Ovary (tissue), 9 donors: Measurements from ENCODE around the gene SND1. TPM values are rescaled to one million over a fixed set of nuclear protein-coding genes. Genes with fewer than 3 reads are reported as not detected.

ENCODE experiments used
- DNase-seq, 5 donors: peaks; one replicate each; pipeline ENCODE4 v3.0.0-alpha.2; 2019 to 2020
- H3K27ac ChIP-seq, 2 donors: fragments of 200-600 bp; one replicate each; pipeline versions ENCODE4 v1.5.1 to v1.8.0; 2019 to 2022
- H3K27me3 ChIP-seq: fragments of 200-600 bp; one replicate; pipeline ENCODE4 v1.8.0; 2022
- H3K36me3 ChIP-seq: fragments of 200-600 bp; sonication (generic); one replicate; pipeline ENCODE4 v1.5.1; 2019
- H3K4me1 ChIP-seq: one replicate; pipeline ENCODE4 v1.8.1; 2013; ENCODE audit warnings: mild to moderate bottlenecking, moderate library complexity; ENCODE audit not compliant: insufficient read depth
- H3K4me3 ChIP-seq: fragments of 200-600 bp; sonication (generic); one replicate; pipeline ENCODE4 v1.5.1; 2017
- H3K9me3 ChIP-seq, 2 donors: fragments of 200-600 bp in 1 of 2; sonication (generic) in 1 of 2; one replicate each; pipeline versions ENCODE4 v1.5.1 to v1.8.1; 2013 to 2019; ENCODE audit warnings: mild to moderate bottlenecking in 1 of 2, moderate library complexity in 1 of 2
- EP300 ChIP-seq: sonication (generic); formaldehyde crosslinking; IDR thresholded peaks from one replicate; pipeline ENCODE4 v1.6.1; 2017; ENCODE audit warnings: antibody characterized with exemption
- POLR2A ChIP-seq: fragments of 450-650 bp; IDR thresholded peaks from one replicate; pipeline ENCODE4 v1.6.1; 2017; ENCODE audit warnings: antibody characterized with exemption, mild to moderate bottlenecking, moderate library complexity
- WGBS, 3 donors: extraction: QIAGEN DNeasy Blood & Tissue Kit in 1 of 3; methylation state at CpG; one replicate each; pipeline versions ENCODE4 v1.1.5 to v1.1.7; 2013 to 2017; 5-methylcytosine and 5-hydroxymethylcytosine counted together
- intact Hi-C, 4 donors: fragments of 100-400 bp; cut with DNase I; formaldehyde crosslinking; loops; one replicate each; pipeline versions ENCODE4 v1.11.0 to v1.15.1; 2022 to 2023
- polyA plus RNA-seq, 2 donors: library from polyadenylated mRNA; stranded (reverse); fragments of 200-250 nt in 1 of 2; fragments of 350-450 nt in 1 of 2; fragmentation: Illumina TruSeq in 1 of 2; extraction: RNeasy Lipid Tissue Mini Kit (QIAGEN cat#74804) in 1 of 2; gene quantifications; one replicate each; pipeline ENCODE4 v1.2.3, GENCODE V29; 2013 to 2014
- total RNA-seq, 7 donors: library from RNA; depleted of rRNA in 2 of 7; stranded (reverse); fragments of >200 nt in 2 of 7; fragmentation: NEBNext Ultra II Directional in 3 of 7; extraction: Animal tissue kit (Norgen Biotek cat#: 25700) in 3 of 7; gene quantifications; one replicate each; pipeline versions ENCODE4 v1.1.0 to v1.2.4, GENCODE V29; 2016 to 2023
- TF ChIP-seq, protein P1 (sequence below), 3 donors: fragments of 450-650 bp in 2 of 3; fragments of 200-600 bp in 1 of 3; IDR thresholded peaks; one replicate each; pipeline versions ENCODE4 v1.5.1 to v1.8.0; 2016 to 2022; ENCODE audit warnings: antibody characterized with exemption in 3 of 3, mild to moderate bottlenecking in 1 of 3
- donor health status: DM: no; HTN: no; CAD: no; lungs with moderate emphysema.
- donor health status: DM: no; HTN: no; CAD: no.
- donor health status: Bipolar disorder and iron deficiency.
- donor health status: DM: yes; HTN: yes; CAD: no.
- donor health status: DM: no; HTN: no; CAD: no.
- donor health status: DM: yes; HTN: yes; CAD: no.

The SND1 gene
- total and polyA plus RNA-seq, 9 donors: 91.4 to 297 (median 182) TPM

- TF ChIP-seq, protein P1, sequence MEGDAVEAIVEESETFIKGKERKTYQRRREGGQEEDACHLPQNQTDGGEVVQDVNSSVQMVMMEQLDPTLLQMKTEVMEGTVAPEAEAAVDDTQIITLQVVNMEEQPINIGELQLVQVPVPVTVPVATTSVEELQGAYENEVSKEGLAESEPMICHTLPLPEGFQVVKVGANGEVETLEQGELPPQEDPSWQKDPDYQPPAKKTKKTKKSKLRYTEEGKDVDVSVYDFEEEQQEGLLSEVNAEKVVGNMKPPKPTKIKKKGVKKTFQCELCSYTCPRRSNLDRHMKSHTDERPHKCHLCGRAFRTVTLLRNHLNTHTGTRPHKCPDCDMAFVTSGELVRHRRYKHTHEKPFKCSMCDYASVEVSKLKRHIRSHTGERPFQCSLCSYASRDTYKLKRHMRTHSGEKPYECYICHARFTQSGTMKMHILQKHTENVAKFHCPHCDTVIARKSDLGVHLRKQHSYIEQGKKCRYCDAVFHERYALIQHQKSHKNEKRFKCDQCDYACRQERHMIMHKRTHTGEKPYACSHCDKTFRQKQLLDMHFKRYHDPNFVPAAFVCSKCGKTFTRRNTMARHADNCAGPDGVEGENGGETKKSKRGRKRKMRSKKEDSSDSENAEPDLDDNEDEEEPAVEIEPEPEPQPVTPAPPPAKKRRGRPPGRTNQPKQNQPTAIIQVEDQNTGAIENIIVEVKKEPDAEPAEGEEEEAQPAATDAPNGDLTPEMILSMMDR (IDR thresholded peaks at IDR 0.05): no peak
- TF ChIP-seq EP300: no peak
- TF ChIP-seq POLR2A: no peak
- Histone ChIP-seq H3K4me3 (no peak overlapping the region), H3K36me3 (no peaks in the 10 kb centered on the region), H3K27me3 (no peaks in the 10 kb centered on the region), H3K9me3 (no peaks in the 10 kb centered on the region), H3K27ac (peak overlapping the region in 1 of 2 donors; percentile 54), H3K4me1 (peaks cover 18% of the 10 kb centered on the region)
- 5 to 16% (median 10%) methylated on average over 3 of the region's 3 CpGs for WGBS, 3 donors
- intact Hi-C loops: loop anchor here in 1 of 4 donors (5.0 kb wide), 1 partner anchor 123 kb away; no protein-coding TSS in a partner anchor
- peak in 1 of 5 donors; percentile 29 for DNase-seq
Observed at GRCh38 chr7:127995156-127995880, 343.3 kb downstream of the SND1 start.

- Histone ChIP-seq H3K36me3 (no peaks in the 10 kb centered on the region), H3K4me1 (peaks cover 22% of the 10 kb centered on the region), H3K27ac (peak overlapping the region in 1 of 2 donors; percentile 54), H3K4me3 (no peak overlapping the region), H3K27me3 (no peaks in the 10 kb centered on the region), H3K9me3 (no peaks in the 10 kb centered on the region)
- intact Hi-C loops: loop anchor here in 1 of 4 donors (5.0 kb wide), 1 partner anchor 124 kb away; no protein-coding TSS in a partner anchor
- WGBS, 3 donors: 14 to 29% (median 21%) methylated on average over 3 of the region's 3 CpGs
- TF ChIP-seq, protein P1 (IDR thresholded peaks at IDR 0.05): no peak
- TF ChIP-seq EP300 (no peak), POLR2A (no peak)
- no peak for DNase-seq
Observed at GRCh38 chr7:127995881-127996215, 343.9 kb downstream of the SND1 start.

- no peaks in the 10 kb centered on the region for H3K36me3 ChIP-seq
Observed at GRCh38 chr7:127996253-127997071, 344.5 kb downstream of the SND1 start.

More at GRCh38 chr7:127996253-127997071, 344.5 kb downstream of the SND1 start:
- no peak for DNase-seq
- peaks cover 24% of the 10 kb centered on the region for H3K4me1 ChIP-seq
- no peak overlapping the region for H3K27ac ChIP-seq
- no peak overlapping the region for H3K4me3 ChIP-seq
- H3K27me3 ChIP-seq: no peaks in the 10 kb centered on the region
- intact Hi-C loops: loop anchor here in 1 of 4 donors (5.0 kb wide), 1 partner anchor 124 kb away; no protein-coding TSS in a partner anchor
- WGBS, 3 donors: 52 to 71% (median 56%) methylated on average over 11 of the region's 11 CpGs
- H3K9me3 ChIP-seq: no peaks in the 10 kb centered on the region
- TF ChIP-seq POLR2A: no peak
- TF ChIP-seq, protein P1 (IDR thresholded peaks at IDR 0.05): no peak
- no peak for TF ChIP-seq EP300
